Bronchial epithelial cell (primary cell): Measurements from ENCODE around the gene MSGN1. TPM values are rescaled to one million over a fixed set of nuclear protein-coding genes. Genes with fewer than 3 reads are reported as not detected.

ENCODE experiments used
- DNase-seq: peaks from one replicate; pipeline ENCODE4 v3.0.0-alpha.2; 2010; ENCODE audit warnings: low read depth
- FAIRE-seq: peaks from 2 replicates; lab custom pipeline; 2011; peaks lifted over from hg19 to GRCh38; lab: Jason Lieb, UNC
- H3K27me3 ChIP-seq: 2 replicates; pipeline ENCODE4 v1.5.1; 2011; ENCODE audit warnings: low read length; ENCODE audit not compliant: control insufficient read depth, insufficient read depth
- H3K36me3 ChIP-seq: 2 replicates; pipeline ENCODE4 v1.5.1; 2011; ENCODE audit warnings: low read length; ENCODE audit not compliant: control insufficient read depth, insufficient read depth
- H3K4me3 ChIP-seq: 2 replicates; pipeline ENCODE4 v1.5.1; 2011; ENCODE audit warnings: mild to moderate bottlenecking, low read depth, low read length, control low read depth
- CTCF ChIP-seq: IDR thresholded peaks from 2 replicates; pipeline ENCODE4 v1.5.1; 2011; ENCODE audit warnings: mild to moderate bottlenecking, moderate library complexity, low read length, control low read depth, inconsistent platforms; ENCODE audit not compliant: insufficient read depth, severe bottlenecking
- total RNA-seq: library from RNA; depleted of rRNA; stranded (reverse); fragments of >200 nt; gene quantifications from 2 replicates; pipeline ENCODE4 v1.2.1, GENCODE V29; 2014

The MSGN1 gene
- total RNA-seq, 1 donor from 2014 or later, result not detected

- H3K36me3 ChIP-seq, result no peaks in the 10 kb centered on the region
- FAIRE-seq, result no peak
- H3K27me3 ChIP-seq, result peaks cover 5% of the 10 kb centered on the region
- H3K4me3 ChIP-seq, result no peak overlapping the region
- no peak for DNase-seq
- TF ChIP-seq CTCF, result no peak
Measured at GRCh38 chr2:17792515-17792914, 23.7 kb upstream of the MSGN1 start.

- no peak for DNase-seq
- Histone ChIP-seq H3K4me3 (no peak overlapping the region), H3K27me3 (peaks cover 5% of the 10 kb centered on the region), H3K36me3 (no peaks in the 10 kb centered on the region)
- no peak for FAIRE-seq
- TF ChIP-seq CTCF, result no peak
Measured at GRCh38 chr2:17793296-17793695, 23.0 kb upstream of the MSGN1 start.

- Histone ChIP-seq H3K36me3 (no peaks in the 10 kb centered on the region), H3K27me3 (peaks cover 5% of the 10 kb centered on the region), H3K4me3 (no peak overlapping the region)
- FAIRE-seq, result no peak
- no peak for TF ChIP-seq CTCF
- DNase-seq, result no peak
Measured at GRCh38 chr2:17793803-17794354, 22.4 kb upstream of the MSGN1 start.

- DNase-seq, result no peak
- H3K27me3 ChIP-seq, result peaks cover 5% of the 10 kb centered on the region
- peak; percentile 66 for FAIRE-seq
- TF ChIP-seq CTCF, result no peak
- no peaks in the 10 kb centered on the region for H3K36me3 ChIP-seq
- H3K4me3 ChIP-seq, result no peak overlapping the region
Measured at GRCh38 chr2:17795309-17795708, 21.0 kb upstream of the MSGN1 start.

GRCh38 chr2:17798338-17798737 is 17.9 kb upstream of the MSGN1 start:
- TF ChIP-seq CTCF, result no peak
- no peaks in the 10 kb centered on the region for H3K27me3 ChIP-seq
- no peak overlapping the region for H3K4me3 ChIP-seq
- no peaks in the 10 kb centered on the region for H3K36me3 ChIP-seq
- DNase-seq (no peak), FAIRE-seq (no peak)
